ENCODE measurements around the gene TMEM273.

Gene TMEM273

GRCh38 chr10:49134327-49134726 is 53.9 kb downstream of the TMEM273 start:
- TF ChIP-seq CTCF (IDR thresholded peaks at IDR 0.05; ENCODE audit: low read depth, low read length) = no peak
- no peak for DNase-seq (ENCODE audit: extremely low read depth, low read depth)

- no peak for DNase-seq (ENCODE audit: extremely low read depth, low read depth)
- no peak for TF ChIP-seq CTCF (IDR thresholded peaks at IDR 0.05; ENCODE audit: low read depth, low read length)
Observed at GRCh38 chr10:49133706-49134248, 54.4 kb downstream of the TMEM273 start, which contains the start of gene FAM170B. TSS of gene FAM170B (minus strand) at chr10:49134021. CDS start at chr10:49133918, 103 bp downstream.

- no peak for DNase-seq (ENCODE audit: extremely low read depth, low read depth)
- no peak for TF ChIP-seq CTCF (IDR thresholded peaks at IDR 0.05; ENCODE audit: low read depth, low read length)
Observed at GRCh38 chr10:49132362-49132737, 55.8 kb downstream of the TMEM273 start.

DNA sequence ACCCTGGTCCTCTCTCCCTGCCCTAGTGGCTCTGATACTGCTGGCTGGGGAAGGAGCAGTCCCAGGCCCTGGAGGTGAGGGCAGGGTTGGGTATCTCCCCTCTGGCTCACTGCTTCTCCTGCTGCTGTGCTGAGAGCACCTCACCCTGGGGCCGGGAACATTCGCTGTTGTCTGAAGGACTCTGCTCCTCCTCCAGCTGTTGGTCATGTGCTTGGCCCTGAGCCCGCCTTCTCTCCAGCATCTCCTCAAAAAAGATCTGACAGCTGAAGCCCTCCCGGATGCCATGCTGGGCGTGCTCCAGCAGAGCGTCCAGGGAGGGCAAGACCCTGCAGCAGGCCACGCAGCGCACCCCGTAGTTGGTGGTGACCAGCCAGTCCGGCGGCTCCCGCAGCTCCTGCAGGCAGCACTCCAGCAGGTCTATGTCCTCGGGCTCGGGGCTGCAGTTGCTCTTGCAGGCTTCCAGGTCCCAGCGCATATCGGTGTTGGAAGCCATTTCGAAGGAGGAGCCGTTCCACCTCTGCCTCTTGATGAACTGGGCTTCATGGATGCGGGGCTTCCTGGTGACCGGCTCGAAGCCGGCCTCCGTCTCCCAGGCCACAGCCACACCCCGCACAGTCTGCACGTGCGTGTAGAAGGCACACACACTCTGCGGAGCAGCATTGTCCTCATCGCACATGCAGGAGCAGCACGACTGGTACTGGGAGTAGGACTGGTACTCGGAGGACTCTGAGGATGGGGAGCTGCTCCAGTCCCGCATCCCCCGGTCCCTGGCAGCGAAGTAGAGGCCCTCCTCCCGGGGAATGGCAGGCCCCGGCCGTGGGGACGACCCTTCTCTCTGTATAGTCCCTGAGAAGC is 56.5 kb downstream of the TMEM273 start:
- DNase-seq (ENCODE audit: extremely low read depth, low read depth) = no peak
- no peak for TF ChIP-seq CTCF (IDR thresholded peaks at IDR 0.05; ENCODE audit: low read depth, low read length)

DNA sequence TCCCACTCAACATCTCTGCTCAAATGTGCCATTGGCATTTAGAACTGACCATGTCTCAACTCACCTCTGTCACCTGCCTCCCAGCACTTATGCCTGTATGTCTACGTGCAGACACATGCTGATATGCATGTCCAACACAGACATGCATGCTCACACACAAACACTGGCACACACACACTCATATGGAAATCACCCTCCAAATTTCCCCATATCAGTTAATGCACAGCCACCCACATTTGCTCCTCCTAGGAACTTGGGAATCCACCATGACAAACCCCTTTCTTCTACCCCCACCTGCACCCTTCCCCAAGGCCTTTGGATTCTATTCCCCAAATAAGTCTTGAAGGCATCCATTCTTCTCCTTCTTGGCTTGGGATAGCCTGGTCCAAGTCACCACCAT is 58.8 kb downstream of the TMEM273 start:
- no peak for TF ChIP-seq CTCF (IDR thresholded peaks at IDR 0.05; ENCODE audit: low read depth, low read length)

DNA sequence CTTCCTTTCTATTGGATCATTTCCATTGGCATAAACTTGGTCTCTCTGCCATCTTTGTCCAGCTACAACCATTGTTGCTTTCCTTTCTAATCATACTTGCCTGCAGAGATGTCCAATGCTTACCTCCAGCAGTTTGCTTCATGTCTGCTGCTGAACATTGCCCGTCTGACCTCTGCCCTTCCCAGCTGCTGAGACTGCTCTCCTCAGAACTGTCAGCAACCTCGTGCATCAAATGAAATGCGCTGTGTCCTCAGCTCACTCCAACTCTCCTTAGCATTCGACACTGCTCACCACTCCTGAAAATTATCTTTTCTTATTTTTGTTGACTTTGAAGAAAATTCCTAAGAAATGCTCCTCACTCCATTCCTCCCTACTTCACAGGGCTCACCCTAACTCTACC is 59.3 kb downstream of the TMEM273 start:
- no peak for TF ChIP-seq CTCF (IDR thresholded peaks at IDR 0.05; ENCODE audit: low read depth, low read length)
- DNase-seq (ENCODE audit: extremely low read depth, low read depth) = no peak

More for the DNA sequence above, 58.8 kb downstream of the TMEM273 start:
- DNase-seq (ENCODE audit: extremely low read depth, low read depth) = no peak
